ENCODE data around the gene SLC46A2. TPM values are rescaled to one million over a fixed set of nuclear protein-coding genes. Genes with fewer than 3 reads are reported as not detected.

Gene SLC46A2
- total RNA-seq, 1 donor from 2014 or later, result not detected

DNA sequence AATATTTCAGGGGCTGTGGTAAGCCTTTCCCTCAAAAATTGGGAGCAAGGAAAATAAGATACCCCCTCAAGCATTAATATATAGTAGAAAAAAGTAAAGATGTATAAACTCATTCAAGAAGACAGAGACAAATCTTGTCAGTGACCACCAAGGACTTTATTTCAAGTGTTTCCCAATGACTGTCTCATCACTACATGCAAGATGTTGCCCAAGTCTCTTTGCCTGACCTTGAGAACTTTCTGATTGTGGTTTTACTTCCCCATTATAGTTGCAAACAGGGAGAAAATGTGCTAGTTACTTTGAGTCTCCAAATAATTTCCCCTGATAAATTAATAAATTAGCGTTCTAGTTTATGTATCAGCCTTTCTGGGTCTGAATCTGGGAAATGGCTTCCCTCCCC, 4.0 kb upstream of the SLC46A2 start:
- H3K27ac Mint-ChIP-seq, result no peak overlapping the region
- no peak for TF ChIP-seq CTCF (IDR thresholded peaks at IDR 0.05; ENCODE audit: unreplicated experiment)
- no peaks in the 10 kb centered on the region for H3K36me3 Mint-ChIP-seq
- peaks cover 10% of the 10 kb centered on the region for H3K4me1 Mint-ChIP-seq
- no peaks in the 10 kb centered on the region for H3K9me3 Mint-ChIP-seq
- H3K27me3 Mint-ChIP-seq (ENCODE audit: low read depth), result peaks cover 54% of the 10 kb centered on the region
- H3K4me3 Mint-ChIP-seq, result no peak overlapping the region
- no peak for DNase-seq (ENCODE audit: low spot score in 2 of 2, unreplicated experiment in 2 of 2)

- no peak for TF ChIP-seq CTCF (IDR thresholded peaks at IDR 0.05; ENCODE audit: unreplicated experiment)
- Mint-ChIP-seq H3K27ac (no peak overlapping the region), H3K4me1 (peaks cover 10% of the 10 kb centered on the region), H3K27me3 (ENCODE audit: low read depth) (peaks cover 58% of the 10 kb centered on the region), H3K36me3 (no peaks in the 10 kb centered on the region), H3K9me3 (no peaks in the 10 kb centered on the region), H3K4me3 (no peak overlapping the region)
- no peak for DNase-seq (ENCODE audit: low spot score in 2 of 2, unreplicated experiment in 2 of 2)
These were observed 3.4 kb upstream of the SLC46A2 start for GRCh38 chr9:112894041-112894440.

DNA sequence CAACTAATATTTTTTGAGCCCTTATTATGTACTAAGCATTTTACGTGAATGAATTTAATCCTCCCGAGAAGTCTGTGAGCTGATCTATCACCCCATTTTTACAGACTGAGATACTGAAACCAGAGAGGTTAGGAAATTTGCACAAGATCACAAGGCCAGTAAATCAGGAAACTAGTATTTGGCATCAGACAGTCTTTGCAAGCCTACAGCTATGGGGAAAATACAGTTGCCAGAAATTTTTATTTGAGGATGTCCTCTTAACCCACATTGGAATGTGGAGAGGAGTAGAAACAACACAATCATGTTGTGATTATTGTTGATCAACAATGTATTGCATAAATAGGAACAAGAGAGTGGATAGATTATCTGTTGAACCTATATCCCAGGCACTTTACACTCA, 2.3 kb upstream of the SLC46A2 start:
- Mint-ChIP-seq H3K27ac (no peak overlapping the region), H3K9me3 (no peaks in the 10 kb centered on the region), H3K4me1 (peaks cover 10% of the 10 kb centered on the region), H3K4me3 (no peak overlapping the region), H3K27me3 (ENCODE audit: low read depth) (peaks cover 58% of the 10 kb centered on the region), H3K36me3 (no peaks in the 10 kb centered on the region)
- TF ChIP-seq CTCF (IDR thresholded peaks at IDR 0.05; ENCODE audit: unreplicated experiment), result no peak
- no peak for DNase-seq (ENCODE audit: low spot score in 2 of 2, unreplicated experiment in 2 of 2)

- no peak overlapping the region for H3K27ac Mint-ChIP-seq
- peaks cover 10% of the 10 kb centered on the region for H3K4me1 Mint-ChIP-seq
- TF ChIP-seq CTCF (IDR thresholded peaks at IDR 0.05; ENCODE audit: unreplicated experiment), result no peak
- no peaks in the 10 kb centered on the region for H3K9me3 Mint-ChIP-seq
- H3K27me3 Mint-ChIP-seq (ENCODE audit: low read depth), result peaks cover 58% of the 10 kb centered on the region
- H3K4me3 Mint-ChIP-seq, result peak overlapping the region; percentile 44
- H3K36me3 Mint-ChIP-seq, result no peaks in the 10 kb centered on the region
- DNase-seq (ENCODE audit: low spot score in 2 of 2, unreplicated experiment in 2 of 2), result no peak
These were observed 845 bp upstream of the SLC46A2 start for GRCh38 chr9:112891521-112891920.

- Mint-ChIP-seq H3K27me3 (ENCODE audit: low read depth) (peaks cover 34% of the 10 kb centered on the region), H3K4me3 (no peak overlapping the region), H3K27ac (no peak overlapping the region), H3K4me1 (peaks cover 28% of the 10 kb centered on the region), H3K9me3 (no peaks in the 10 kb centered on the region), H3K36me3 (no peaks in the 10 kb centered on the region)
- DNase-seq (ENCODE audit: low spot score in 2 of 2, unreplicated experiment in 2 of 2), result no peak
- no peak for TF ChIP-seq CTCF (IDR thresholded peaks at IDR 0.05; ENCODE audit: unreplicated experiment)
These were observed 3.3 kb downstream of the SLC46A2 start for GRCh38 chr9:112887381-112887780.

DNA sequence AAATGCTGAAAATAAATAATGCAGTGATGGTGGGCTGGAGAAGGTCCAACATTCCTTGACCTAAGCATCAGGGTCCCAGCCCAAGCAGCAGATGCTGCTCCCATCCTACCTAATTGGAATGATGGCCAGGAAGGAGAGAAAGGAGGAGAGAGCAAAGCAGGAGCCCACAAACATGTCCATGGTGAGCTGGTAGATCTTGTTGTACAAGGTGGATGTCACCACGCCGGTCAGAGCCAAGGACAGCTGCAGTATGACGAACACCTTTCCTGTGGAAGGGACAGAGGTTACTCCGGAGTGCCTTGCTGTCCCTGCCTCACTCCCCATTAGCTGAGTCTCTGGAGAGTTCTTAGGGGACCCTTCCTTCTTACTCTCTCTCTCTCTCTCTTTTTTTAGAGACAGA, 4.3 kb downstream of the SLC46A2 start:
- H3K4me3 Mint-ChIP-seq, result no peak overlapping the region
- no peak overlapping the region for H3K27ac Mint-ChIP-seq
- H3K27me3 Mint-ChIP-seq (ENCODE audit: low read depth), result peaks cover 24% of the 10 kb centered on the region
- H3K36me3 Mint-ChIP-seq, result no peaks in the 10 kb centered on the region
- no peaks in the 10 kb centered on the region for H3K9me3 Mint-ChIP-seq
- no peak for TF ChIP-seq CTCF (IDR thresholded peaks at IDR 0.05; ENCODE audit: unreplicated experiment)
- DNase-seq (ENCODE audit: low spot score in 2 of 2, unreplicated experiment in 2 of 2), result no peak
- H3K4me1 Mint-ChIP-seq, result peaks cover 29% of the 10 kb centered on the region
